Measurements from ENCODE around the gene UNC79. TPM values are rescaled to one million over a fixed set of nuclear protein-coding genes. Genes with fewer than 3 reads are reported as not detected.

UNC79 gene
- total RNA-seq, 1 experiment from 2014 or later: not detected

DNA sequence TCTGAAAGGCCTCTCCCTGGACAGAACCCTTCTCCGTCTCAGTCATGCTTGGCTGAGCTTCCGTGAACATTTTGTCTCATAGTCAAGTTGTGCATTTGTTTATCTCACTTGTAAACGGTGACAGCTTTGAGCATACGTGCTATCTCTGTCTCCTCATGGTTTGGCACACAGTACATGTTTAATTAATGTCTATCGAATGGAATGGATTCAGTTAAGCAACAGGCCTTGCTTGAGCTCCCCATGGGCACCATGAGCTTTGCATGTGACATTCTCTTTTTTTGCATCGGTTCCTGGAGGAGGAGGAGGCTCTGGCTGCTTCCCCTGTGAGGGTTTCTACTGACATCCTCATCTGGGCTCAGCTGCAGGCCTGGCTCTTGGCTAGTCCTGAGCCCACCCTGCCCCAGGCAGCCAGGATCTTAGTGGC is 277.6 kb downstream of the UNC79 start:
- DNase-seq (ENCODE audit: low spot score): no peak

DNA sequence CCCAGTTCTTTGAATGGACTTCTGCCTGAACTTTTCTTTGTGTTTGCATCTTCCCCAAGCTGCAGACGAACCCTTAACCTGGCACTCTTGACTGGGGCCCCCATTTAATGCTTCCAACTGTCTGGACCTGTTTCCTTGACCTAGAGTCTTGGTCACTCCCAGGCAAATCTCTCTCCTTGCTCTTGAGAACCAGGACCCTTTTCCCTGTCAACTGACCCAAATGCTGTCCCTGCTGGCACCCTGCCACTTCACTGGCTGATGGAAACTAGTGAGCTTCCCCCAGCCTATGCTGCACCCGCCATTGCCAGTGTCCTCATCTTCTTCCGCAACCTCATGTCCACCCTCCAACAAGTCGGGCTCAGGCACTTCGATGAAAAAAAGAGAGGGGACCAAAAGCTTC is 278.1 kb downstream of the UNC79 start:
- DNase-seq (ENCODE audit: low spot score): no peak

DNA sequence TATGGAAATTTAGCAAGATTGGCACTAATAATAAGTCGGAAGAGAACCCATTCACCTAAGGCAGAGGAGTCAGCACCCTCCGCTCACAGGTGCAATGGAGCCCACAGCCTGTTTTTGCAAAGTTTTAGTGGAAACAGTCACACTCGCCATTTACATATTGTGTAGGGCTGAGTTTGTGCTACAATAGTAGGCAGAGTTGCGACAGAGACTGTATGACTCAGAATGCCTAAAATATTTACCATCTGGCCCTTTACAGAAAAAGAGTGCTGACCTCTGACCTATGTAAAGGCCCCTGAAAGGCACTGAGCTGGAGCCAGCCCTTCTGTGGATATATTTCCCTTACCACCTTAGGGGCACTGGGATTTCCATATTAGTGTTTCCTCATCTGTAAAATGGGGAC is 278.5 kb downstream of the UNC79 start:
- no peak for DNase-seq (ENCODE audit: low spot score)

DNA sequence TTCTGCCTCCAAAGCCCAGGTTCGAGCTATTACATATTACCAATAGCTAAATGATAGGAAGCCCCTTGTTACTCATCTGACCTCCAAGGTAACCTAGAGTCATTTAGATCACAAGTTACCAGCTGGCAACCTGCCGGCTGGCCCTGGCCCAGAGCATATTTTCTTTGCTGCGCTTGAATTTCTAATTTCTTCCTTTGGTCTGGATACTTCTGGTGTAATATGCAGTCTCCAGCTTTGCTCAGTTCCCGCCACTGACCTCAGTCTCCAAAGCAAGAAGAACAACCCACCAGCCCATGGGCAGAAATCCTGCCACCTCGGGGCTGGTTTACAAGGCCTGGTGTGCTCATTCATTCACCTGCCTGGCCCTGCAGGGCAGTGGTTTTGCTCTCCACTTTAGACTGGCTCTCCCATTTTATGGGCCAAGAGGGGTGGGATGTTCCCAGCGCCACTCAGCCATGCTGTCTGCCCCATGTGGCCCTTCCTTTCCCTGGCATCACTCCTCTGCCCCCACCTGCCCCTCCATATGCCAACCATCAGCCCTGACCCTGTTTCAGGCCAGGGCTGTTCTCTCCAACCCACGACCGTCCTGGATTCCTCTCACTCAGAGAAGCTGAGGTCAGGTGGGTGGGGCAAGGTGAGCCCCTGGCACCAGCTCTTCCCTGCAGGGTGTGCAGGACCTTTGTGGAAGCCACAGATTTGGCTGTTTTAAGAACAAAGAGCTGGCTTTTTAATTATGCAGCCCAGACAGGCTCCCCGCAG is 281.5 kb downstream of the UNC79 start:
- no peak for DNase-seq (ENCODE audit: low spot score)

DNA sequence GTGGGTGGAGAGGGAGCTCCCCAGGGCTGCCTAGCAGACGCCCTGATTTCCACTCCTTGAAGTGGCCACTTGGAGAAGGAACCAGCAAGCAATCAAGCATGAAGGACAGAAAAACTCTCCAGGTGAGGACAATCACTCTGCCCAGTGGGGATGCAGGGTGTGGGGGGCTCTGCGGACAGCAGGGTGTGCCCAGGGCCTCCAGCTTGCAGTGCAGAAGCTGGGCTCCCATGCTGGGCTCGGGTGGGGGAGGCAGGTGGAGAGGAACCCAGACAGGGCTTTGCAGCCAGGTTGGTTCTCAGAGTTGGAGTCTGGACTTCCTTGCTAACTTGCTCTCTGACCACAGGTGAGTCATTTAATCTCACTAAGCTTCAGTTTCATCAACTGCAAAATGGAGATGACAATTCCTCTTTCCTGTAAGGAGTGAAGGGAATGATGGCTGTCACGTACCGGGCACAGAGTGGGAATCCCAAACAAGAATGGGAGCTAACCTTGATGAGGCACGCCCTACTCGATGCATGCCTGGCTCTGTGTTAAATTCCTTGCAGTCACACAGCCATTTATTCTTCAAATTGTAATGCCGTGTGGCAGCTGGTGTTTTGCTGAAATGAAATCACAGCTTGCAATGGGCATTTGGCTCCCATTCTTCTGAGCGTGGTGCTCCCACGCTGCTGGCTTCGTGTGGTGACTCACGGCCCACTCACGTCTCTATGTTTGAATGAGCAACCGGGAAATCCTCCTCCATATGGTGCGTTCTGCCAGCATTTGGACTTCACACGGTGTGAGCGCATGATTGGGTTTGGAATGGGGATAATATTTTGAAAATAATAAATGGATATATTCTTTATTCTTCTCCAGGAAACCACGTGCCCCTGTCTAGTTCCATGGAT is 282.3 kb downstream of the UNC79 start:
- no peak for DNase-seq (ENCODE audit: low spot score)

- no peak for DNase-seq (ENCODE audit: low spot score)
These were observed 283.1 kb downstream of the UNC79 start for GRCh38 chr14:93713726-93714405.

- DNase-seq (ENCODE audit: low spot score): no peak
These were observed 283.9 kb downstream of the UNC79 start for GRCh38 chr14:93714605-93715004.

GRCh38 chr14:93715279-93715927 is 284.7 kb downstream of the UNC79 start:
- no peak for DNase-seq (ENCODE audit: low spot score)

DNA sequence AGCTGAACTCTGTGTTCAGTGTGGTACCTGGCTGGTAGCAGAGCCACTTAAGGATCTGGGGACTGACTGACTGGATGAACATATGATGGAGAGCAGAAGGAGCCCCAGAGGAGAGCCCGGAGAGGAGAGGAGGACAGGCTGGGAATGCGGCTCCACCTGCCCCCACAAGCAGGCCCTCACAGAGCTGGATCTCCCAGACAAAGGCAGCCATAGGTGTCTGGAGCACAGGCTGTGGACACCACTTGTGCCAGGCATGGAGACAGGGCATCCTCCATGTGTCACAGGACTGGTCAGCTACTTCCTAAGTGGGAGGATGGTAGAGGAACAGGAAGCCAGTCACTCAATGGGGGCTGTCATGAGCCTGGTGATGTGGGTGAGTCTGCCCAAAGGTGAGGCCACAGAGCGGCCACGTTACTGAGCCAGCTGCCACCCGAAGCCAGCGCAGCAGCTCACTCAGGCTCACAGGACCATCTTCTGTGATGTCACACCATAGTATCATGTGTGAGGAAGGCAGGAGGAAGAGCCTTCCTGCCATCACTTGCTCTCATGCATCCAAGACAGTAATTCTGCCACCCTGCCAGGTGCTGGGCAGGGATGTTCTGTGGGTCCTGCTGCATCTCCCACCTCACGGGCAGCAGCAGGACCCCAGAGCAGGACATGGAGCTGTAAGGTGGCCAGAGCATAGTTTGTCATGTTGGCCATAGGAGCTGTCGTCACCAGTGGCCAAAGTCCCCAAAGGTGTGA is 285.4 kb downstream of the UNC79 start:
- no peak for DNase-seq (ENCODE audit: low spot score)

GRCh38 chr14:93716746-93717667 is 286.3 kb downstream of the UNC79 start:
- no peak for DNase-seq (ENCODE audit: low spot score)

GRCh38 chr14:93717668-93718320 is 287.1 kb downstream of the UNC79 start:
- no peak for DNase-seq (ENCODE audit: low spot score)

DNA sequence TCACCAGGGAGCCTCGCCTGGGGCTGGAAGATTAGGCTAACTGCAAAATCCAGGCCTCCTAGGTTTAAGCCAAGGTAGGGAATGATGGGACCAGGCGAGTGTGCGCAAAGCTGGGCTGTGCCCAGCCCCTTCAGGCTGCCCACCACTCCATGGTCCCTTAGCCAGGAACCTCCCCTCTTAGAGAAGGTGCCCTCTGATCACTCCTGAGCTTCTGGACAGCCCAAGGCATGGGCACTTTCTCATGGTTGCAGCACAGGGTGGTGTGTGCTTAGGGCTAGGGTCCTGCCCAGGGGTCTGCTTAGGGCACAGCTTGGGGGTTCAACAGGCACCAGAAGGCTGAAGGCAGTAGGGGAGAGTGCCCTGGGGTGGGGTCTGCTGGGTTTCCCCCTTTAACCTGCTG is 288.5 kb downstream of the UNC79 start:
- DNase-seq (ENCODE audit: low spot score): no peak

DNA sequence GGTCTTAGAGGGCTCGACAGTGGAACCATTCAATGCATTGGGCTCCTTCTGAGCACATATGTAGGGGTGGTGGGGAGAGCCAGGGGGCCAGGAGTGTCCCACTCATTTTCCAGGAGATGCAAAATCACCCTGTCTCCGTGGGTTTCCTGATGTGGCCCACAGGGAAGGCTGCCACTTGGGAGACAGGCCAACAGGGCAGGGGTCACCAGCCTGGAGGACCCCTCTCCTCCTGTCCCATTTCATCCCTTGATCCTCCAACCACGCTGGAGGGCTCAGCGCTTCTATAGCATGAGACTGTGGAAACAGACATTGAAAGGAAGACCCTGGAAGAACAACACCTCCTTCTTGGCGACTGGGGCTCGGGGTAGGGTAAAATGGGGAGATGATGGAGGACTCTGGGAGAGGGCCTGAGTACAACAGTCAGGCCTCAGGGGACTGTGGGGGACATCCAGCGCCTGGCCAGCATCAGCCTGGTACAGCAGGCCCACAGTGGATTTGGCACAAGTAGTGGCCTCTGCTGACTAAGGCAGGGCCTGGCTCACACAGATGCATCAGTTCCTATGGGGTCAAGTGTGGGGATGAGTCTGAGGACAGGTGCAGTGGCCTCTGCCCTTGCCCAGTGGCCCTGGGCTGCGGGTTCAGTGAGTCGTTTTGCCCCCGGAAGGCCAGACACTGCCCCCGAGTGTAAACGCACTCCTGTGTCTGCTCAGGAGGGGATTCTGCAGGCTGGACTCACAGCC is 289.5 kb downstream of the UNC79 start:
- DNase-seq (ENCODE audit: low spot score): no peak

DNA sequence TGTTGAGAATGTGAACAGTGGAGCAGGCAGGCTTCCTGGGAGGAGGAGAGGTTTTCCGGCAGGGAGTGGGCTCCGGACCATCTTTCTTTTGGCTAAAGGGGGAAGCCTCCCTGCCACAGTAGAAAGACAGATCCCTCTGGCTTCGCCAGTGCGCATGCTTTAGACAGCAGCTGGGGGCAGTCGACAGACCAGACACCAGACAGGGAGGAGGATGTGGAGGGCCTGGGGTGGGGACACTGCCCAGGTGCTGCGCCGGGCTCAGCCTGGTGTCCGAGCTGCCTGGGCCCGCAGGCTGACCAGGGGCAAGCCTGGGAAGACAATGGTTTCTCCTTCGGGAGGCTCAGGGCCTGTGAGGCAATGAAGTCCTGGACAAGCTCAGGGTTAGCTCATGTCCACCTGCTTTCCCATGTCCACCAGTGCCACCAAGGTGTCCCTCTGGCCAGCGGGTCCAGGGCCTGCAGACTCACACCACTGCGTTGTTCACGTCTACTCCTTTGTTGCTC is 290.3 kb downstream of the UNC79 start:
- no peak for DNase-seq (ENCODE audit: low spot score)

DNA sequence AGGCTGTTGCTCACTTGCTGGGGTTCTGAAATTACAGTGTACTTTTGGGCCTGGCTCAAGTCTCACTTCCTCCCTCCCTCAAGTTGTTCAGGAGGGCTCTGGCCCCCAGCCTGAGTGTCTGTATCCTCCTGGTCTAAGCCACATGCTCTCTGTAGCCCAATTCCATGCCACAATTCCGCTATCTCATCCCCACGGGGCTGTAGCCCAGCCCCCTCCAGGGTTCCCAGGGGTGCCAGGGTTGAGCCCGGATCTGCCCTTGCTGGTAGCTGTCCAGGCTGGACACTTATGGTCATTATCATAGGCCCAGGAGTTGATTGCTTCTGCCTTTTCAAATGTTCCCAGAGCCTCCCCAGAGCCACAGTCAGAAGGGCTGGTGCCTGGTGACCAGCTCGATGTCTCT is 292.3 kb downstream of the UNC79 start:
- no peak for DNase-seq (ENCODE audit: low spot score)

DNA sequence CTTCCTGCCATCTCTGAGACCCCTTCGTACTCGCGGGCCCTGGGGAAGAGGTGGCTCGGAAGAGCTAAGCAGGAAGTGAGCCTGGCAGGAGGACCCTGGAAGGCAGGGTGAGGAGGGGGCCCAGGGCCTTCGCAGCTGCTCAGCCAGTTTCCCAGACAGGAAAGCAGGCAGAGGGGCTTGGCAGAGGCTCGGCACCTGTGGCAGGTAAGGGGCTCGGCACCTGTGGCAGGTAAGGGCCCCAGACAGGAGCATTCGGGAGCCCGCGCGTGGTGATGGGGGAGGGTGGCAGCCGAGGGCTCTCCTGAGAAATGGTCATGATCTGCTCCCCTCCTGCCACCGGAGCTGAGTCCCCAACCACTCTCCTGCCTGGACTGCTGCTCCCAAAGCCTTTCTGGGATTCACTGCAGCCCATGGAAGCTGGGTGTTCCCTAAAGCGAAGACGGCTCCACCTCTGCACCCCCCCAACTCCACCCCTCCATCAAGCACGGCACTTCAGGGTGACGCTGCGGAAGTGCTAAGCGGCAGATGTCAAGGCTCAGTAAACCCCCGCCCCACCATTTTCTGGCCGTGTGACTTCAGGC is 294.4 kb downstream of the UNC79 start:
- DNase-seq (ENCODE audit: low spot score): no peak

- DNase-seq (ENCODE audit: low spot score): no peak
These were observed 295.3 kb downstream of the UNC79 start for GRCh38 chr14:93725993-93726392.

All from HT-29 (cell line).